ENCODE results near the gene RPRML. TPM values are rescaled to one million over a fixed set of nuclear protein-coding genes. Genes with fewer than 3 reads are reported as not detected.
"Not testable (repeated sequence)": the region's sequence is repeated elsewhere in the genome, so short reads cannot be mapped to it uniquely, and the experiment has no call there.

RPRML gene
- total RNA-seq, 1 donor from 2014 or later: not detected

- intact Hi-C loops (cut with DNase I): no loop called here
- ATAC-seq: no peak
- DNase-seq (ENCODE audit: low spot score): peak; percentile 48
These were observed 1.1 kb downstream of the RPRML start for GRCh38 chr17:46977750-46978488.

- ATAC-seq (no peak), DNase-seq (ENCODE audit: low spot score) (peak; percentile 48)
- intact Hi-C loops (cut with DNase I): no loop called here
These were observed 1.7 kb downstream of the RPRML start for GRCh38 chr17:46977348-46977747.

- intact Hi-C loops (cut with DNase I): no loop called here
- DNase-seq (ENCODE audit: low spot score) (peak; percentile 37), ATAC-seq (no peak)
These were observed 2.3 kb downstream of the RPRML start for GRCh38 chr17:46976626-46977270.

GRCh38 chr17:46975287-46975686 is 3.8 kb downstream of the RPRML start:
- intact Hi-C loops (cut with DNase I): no loop called here
- ATAC-seq (no peak), DNase-seq (ENCODE audit: low spot score) (peak; percentile 30)

- DNase-seq (ENCODE audit: low spot score): peak; percentile 41
- no peak for ATAC-seq
- intact Hi-C loops (cut with DNase I): no loop called here
These were observed 5.0 kb downstream of the RPRML start for GRCh38 chr17:46974086-46974485.

GRCh38 chr17:46972346-46972745 is 6.7 kb downstream of the RPRML start:
- intact Hi-C loops (cut with DNase I): no loop called here
- peak; percentile 25 for DNase-seq (ENCODE audit: low spot score)
- ATAC-seq: no peak

GRCh38 chr17:46971647-46972300 is 7.3 kb downstream of the RPRML start:
- intact Hi-C loops (cut with DNase I): no loop called here
- ATAC-seq (no peak), DNase-seq (ENCODE audit: low spot score) (peak; percentile 13)

GRCh38 chr17:46968896-46969295 is 10.2 kb downstream of the RPRML start:
- intact Hi-C loops (cut with DNase I): no loop called here
- ATAC-seq (no peak), DNase-seq (ENCODE audit: low spot score) (peak; percentile 38)

- ATAC-seq: no peak
- DNase-seq (ENCODE audit: low spot score): peak; percentile 19
- intact Hi-C loops (cut with DNase I): no loop called here
These were observed 10.7 kb downstream of the RPRML start for GRCh38 chr17:46968224-46968834.

- intact Hi-C loops (cut with DNase I): no loop called here
- no peak for ATAC-seq
- peak; percentile 33 for DNase-seq (ENCODE audit: low spot score)
These were observed 14.5 kb downstream of the RPRML start for GRCh38 chr17:46964315-46965265.

GRCh38 chr17:46963571-46963970 is 15.5 kb downstream of the RPRML start:
- DNase-seq (ENCODE audit: low spot score): no peak
- no peak for ATAC-seq
- intact Hi-C loops (cut with DNase I): no loop called here

GRCh38 chr17:46962374-46962790 is 16.7 kb downstream of the RPRML start:
- DNase-seq (ENCODE audit: low spot score): peak; percentile 7
- no peak for ATAC-seq
- intact Hi-C loops (cut with DNase I): no loop called here

GRCh38 chr17:46960152-46960551 is 18.9 kb downstream of the RPRML start:
- ATAC-seq: no peak
- intact Hi-C loops (cut with DNase I): no loop called here
- no peak for DNase-seq (ENCODE audit: low spot score)

- peak; percentile 14 for DNase-seq (ENCODE audit: low spot score)
- no peak for ATAC-seq
- intact Hi-C loops (cut with DNase I): no loop called here
These were observed 20.9 kb downstream of the RPRML start for GRCh38 chr17:46958041-46958591.

GRCh38 chr17:46953191-46953590 is 25.9 kb downstream of the RPRML start:
- ATAC-seq; DNase-seq (ENCODE audit: low spot score); intact Hi-C loops (cut with DNase I): not testable (repeated sequence)

- intact Hi-C loops (cut with DNase I): no loop called here
- no peak for ATAC-seq
- no peak for DNase-seq (ENCODE audit: low spot score)
These were observed 26.9 kb downstream of the RPRML start for GRCh38 chr17:46952115-46952514.

- ATAC-seq (no peak), DNase-seq (ENCODE audit: low spot score) (no peak)
- intact Hi-C loops (cut with DNase I): no loop called here
These were observed 27.3 kb downstream of the RPRML start for GRCh38 chr17:46951706-46952105.

GRCh38 chr17:46950997-46951621 is 27.9 kb downstream of the RPRML start:
- DNase-seq (ENCODE audit: low spot score) (no peak), ATAC-seq (no peak)
- intact Hi-C loops (cut with DNase I): no loop called here

All from sciatic nerve (tissue), 2 donors.